HG03097 (cell line): ENCODE data around the gene SHH.
A peak's percentile ranks its signal among the peaks of the same experiment; 100 is the strongest.
"Not testable (repeated sequence)": the region's sequence is repeated elsewhere in the genome, so short reads cannot be mapped to it uniquely, and the experiment has no call there.

Source experiments
- ATAC-seq: cut with Tn5 transposase; IDR thresholded peaks from one replicate; pipeline ENCODE4 v1.9.1; 2021; ENCODE audit not compliant: unreplicated experiment, low FRiP score

The SHH gene

GRCh38 chr7:155820788-155821187, 8.5 kb upstream of the SHH start:
- no peak for ATAC-seq

DNA sequence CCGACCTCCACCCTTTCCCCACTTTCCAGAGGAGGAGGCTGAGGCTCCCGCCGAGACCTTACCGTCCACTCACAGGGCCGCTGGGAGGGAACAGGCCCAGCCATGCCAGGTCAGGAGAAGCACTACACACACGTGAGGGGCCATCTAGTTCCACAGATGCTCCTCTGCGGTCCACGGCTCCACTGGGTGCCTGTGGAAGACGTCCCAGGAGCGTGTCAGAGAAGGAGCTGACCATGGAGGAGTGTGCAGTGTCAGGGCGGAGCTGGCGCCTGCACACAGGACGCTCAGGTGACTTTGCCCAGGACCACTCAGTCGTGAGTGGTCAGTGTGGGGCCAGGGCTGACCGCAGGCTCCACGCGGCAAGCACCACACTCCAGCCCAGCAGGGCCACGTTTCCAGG, 8.0 kb upstream of the SHH start:
- ATAC-seq = no peak

GRCh38 chr7:155819186-155819585, 6.9 kb upstream of the SHH start:
- no peak for ATAC-seq

DNA sequence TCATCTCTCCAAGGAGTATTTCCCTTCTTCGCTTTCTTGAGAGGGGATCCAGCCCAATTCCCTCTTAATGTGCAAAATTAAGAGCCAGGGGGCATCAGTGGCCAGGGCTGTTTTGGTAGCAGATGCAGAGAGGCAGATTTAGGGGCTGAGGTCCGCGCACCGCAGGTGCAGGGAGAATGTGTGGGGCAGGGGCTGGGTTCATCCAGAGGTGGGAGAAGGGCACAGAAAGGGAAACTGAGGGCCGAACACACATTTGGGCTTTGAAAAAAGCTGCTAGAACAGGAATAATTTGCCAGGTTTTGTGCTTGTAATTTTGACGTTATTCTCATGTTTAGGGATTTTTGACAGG, 6.5 kb upstream of the SHH start:
- ATAC-seq = no peak

GRCh38 chr7:155818154-155818819, 6.0 kb upstream of the SHH start:
- no peak for ATAC-seq

DNA sequence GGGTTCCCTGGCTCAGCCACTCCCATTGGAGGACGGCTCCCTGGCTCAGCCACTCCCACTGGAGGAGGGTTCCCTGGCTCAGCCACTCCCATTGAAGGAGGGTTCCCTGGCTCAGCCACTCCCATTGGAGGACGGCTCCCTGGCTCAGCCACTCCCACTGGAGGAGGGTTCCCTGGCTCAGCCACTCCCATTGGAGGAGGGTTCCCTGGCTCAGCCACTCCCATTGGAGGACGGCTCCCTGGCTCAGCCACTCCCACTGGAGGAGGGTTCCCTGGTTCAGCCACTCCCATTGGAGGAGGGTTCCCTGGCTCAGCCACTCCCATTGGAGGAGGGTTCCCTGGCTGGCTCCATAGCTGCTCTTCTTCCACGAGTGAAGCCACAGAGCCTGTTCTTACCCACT, 5.3 kb upstream of the SHH start:
- not testable (repeated sequence) for ATAC-seq

DNA sequence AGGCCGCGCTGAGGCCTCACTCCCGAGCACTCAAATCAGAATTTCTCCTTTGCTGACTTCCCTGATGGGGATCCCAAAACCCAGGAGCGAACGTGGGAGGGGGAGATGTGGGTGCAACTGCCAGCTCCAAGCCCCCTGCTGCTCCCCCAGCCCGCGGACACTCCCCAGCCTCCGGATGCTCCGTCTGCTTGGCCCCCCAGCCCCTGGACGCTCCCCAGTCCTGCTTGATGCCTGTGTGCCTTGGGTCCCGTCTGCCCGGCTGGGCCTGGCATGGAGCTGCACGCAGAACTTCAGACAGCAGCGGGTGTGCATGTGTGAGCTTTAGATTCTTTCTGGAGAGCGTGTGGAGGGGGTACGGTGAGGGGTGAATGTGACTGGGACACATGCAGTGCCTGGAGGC, 4.7 kb upstream of the SHH start:
- no peak for ATAC-seq

DNA sequence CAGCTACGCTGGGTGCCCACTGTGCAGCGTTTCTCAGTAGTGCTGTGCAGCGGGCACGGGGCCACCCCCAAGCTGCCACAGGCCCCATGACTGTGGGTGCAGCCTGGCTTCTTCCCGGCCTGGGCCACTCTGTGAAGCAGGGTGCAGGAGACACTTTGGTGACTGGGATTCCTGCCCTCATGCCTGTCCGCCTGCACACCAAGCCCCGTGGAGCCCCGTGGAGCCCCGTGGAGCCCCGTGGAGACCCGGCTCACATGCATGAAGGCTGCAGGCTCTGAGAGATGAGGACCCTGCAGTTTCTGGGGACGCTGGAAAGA, 3.9 kb upstream of the SHH start:
- ATAC-seq = no peak

GRCh38 chr7:155815332-155816191, 3.3 kb upstream of the SHH start:
- peak; percentile 74 for ATAC-seq

- no peak for ATAC-seq
Observed at GRCh38 chr7:155814316-155815276, 2.3 kb upstream of the SHH start.

DNA sequence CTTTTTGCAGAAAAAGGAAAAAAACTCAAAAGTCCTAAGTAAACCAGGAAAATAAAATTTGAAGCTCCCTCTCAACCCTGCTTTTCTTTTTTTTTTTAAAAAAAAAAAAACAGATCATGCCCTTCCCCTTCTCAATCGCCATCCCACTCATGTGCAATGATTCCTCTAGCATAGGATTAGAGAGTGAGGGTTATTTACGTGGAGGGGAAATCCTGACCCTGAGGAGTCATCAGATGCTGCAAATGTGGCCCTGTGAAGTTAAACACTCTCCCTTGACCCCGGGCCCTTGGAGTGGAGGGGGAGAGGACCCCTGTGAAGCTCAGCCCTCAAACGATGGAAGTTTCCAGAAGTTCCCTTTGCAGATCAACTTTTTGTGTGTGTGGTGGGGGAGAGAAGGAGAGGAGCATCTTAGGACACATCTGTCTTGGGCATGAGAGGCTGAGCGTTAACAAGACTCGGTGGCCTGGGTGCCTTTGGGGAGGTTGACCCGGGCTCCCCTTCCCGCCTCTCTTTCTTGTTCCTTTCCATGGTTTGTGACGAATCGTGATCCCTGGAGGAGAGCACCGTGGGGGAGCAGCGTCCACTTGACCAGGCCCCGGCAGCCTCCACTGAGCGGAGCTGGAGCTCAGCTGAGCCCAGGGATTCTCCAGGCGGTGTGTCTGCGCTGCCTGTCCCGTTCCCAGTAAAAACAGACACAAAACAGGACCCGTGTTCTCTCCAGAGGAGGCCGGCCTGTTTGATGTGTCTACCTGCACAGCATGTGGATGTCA, 1.5 kb upstream of the SHH start:
- ATAC-seq = no peak

GRCh38 chr7:155813125-155813524, 862 bp upstream of the SHH start:
- ATAC-seq = no peak

- no peak for ATAC-seq
Observed at GRCh38 chr7:155811560-155811894, 736 bp downstream of the SHH start.

- ATAC-seq = no peak
Observed at GRCh38 chr7:155810770-155811559, 1.3 kb downstream of the SHH start.

- ATAC-seq = no peak
Observed at GRCh38 chr7:155809947-155810769, 2.1 kb downstream of the SHH start.

DNA sequence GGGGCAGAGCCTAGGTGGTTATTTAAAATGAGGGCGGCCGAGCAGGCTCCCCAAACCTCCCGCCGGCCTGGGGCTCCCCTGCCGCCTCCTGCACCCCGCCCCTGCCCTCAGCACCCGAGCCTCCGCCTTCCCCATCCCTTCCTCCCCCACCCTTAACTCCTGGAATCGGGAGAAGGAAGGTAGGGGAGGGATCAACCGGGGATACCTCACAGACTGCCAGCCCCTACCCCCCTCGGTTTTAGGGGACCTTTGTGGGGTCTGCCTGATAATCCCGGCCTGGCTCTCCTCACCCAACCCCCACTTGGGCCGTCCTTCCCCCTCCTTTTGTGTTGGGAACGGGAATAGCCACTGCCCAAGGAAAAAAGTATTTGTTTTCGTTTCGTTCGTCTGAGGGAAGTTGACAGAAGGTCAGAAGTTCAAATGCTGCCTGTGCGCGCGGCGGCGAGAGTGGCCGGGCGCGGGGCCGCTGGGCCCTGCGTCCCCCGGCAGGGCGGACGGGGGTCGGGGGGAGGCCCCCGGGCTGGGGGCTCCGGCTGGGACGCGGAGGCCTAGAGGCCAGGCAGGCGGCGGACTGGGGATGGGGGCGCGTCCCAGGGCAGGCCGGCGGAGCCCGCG, 2.8 kb downstream of the SHH start:
- no peak for ATAC-seq

GRCh38 chr7:155808549-155809331, 3.5 kb downstream of the SHH start:
- ATAC-seq = no peak
